GM19452 (cell line): ENCODE results near the gene TEX55.
"Not testable (repeated sequence)": the region's sequence is repeated elsewhere in the genome, so short reads cannot be mapped to it uniquely, and the experiment has no call there.

Experiments used
- ATAC-seq: cut with Tn5 transposase; IDR thresholded peaks from one replicate; pipeline ENCODE4 v1.9.1; 2021; ENCODE audit not compliant: unreplicated experiment

Gene TEX55

DNA sequence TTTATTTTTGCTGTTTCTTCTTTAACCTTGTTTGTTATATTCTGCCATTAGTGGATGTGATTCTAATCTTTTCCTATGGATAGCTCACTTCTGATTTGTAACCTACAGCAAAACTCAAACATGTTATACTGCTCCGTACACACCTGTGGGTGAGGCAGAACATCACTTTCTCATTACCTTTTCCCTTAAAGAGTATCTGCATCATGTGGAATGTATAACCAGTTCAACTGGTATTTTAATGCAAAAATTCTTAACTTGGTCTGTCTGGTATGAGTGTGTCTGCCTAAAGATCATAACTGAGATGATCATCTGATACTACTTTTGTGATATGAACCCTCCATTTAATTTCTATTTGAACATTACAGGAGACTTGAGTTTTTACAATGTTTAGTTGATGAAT is 14.4 kb downstream of the TEX55 start:
- ATAC-seq, result no peak

GRCh38 chr3:119160815-119161214 is 14.8 kb downstream of the TEX55 start:
- ATAC-seq, result no peak

DNA sequence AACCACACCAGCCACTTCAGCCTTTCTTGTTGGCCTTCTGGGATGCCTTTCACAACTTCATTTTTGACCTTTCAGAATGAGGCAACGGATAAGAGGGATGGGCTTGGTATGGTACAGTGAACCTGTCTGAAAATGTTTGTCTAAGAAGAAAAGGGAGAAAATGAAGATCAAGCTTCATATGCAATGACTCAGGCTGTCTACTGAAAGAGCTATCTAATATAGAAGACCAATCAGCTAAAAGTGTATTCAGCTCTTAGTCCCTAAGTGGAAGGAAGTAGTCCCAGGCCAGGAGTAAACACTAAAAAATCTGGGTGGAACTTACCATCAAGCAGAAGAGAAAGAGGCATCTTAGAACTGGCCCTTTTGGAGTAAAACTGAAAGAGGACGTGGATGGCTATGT is 15.3 kb downstream of the TEX55 start:
- ATAC-seq, result no peak

DNA sequence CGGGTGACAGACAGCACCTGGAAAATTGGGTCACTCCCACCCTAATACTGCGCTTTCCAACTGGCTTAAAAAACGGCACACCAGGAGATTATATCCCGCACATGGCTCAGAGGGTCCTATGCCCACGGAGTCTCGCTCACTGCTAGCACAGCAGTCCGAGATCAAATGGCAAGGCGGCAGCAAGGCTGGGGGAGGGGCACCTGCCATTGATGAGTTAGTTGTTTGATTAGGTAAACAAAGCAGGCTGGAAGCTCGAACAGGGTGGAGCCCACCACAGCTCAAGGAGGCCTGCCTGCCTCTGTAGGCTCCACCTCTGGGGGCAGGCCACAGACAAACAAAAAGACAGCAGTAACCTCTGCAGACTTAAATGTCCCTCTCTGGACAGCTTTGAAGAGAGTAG is 18.8 kb downstream of the TEX55 start:
- ATAC-seq, result not testable (repeated sequence)

DNA sequence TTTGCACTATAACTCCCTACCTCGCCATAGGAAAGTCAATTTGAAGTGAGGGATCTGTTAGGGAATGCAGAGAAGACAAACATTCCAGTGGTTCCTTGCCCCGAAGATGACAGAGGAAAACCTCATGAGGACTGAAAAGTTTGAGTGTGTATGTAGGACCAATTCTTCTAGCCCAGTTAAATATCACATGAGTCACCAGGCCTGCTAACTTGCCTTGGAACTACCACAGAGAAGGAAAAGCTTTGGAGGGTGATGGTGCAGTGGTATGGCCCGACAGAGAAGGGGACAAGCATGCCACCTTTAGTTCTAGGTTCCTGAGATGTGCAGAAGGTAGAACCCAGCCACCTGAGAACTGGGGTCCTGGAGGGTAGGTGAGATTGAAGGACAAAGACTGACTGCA is 24.9 kb downstream of the TEX55 start:
- no peak for ATAC-seq

DNA sequence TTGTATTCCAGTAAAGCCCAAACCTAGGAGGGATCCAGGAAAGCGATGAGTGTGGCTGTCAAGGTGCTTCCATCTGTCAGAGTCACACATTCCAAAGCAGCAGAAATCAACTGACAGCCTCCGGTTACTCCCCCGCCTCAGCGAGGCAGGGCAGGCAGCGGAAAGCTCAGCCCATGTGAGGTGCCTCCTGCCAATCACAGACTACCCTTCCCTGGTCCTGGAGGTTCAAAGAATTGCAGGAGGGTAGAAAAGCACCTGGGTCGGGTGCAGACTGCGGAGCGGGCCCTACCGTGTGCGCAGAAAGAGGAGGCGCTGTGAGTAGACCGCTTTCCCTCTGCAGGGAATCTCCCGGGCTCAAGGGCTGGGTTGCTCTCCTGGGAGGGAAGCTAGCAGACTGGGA is 27.4 kb downstream of the TEX55 start, which contains the start of gene UPK1B:
Gene UPK1B, plus strand, starts transcription at position 274 of the 400 bp plus-strand sequence. CDS start 13,144 bp downstream, outside the sequence.
- ATAC-seq, result no peak

GRCh38 chr3:119175872-119176756 is 30.1 kb downstream of the TEX55 start:
- ATAC-seq, result no peak

DNA sequence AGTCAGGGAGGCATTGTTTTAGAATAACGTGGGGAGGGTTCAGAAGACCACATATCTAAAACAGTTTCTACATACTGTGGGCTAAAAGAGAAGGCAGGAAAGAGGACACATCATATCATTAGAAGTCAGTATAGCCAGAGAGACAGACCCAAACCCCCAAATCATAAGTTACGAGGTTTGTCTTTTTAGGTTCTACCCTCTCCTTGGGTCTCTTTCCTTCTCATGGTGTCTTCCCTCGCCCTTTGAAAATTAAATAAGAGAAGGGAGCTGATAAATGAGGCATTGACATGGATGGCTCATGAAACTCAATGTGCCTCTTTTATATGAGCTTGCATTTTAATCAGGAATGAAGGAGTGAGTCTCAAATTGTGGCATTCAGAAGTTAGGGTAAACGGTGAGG is 30.8 kb downstream of the TEX55 start:
- ATAC-seq, result no peak

DNA sequence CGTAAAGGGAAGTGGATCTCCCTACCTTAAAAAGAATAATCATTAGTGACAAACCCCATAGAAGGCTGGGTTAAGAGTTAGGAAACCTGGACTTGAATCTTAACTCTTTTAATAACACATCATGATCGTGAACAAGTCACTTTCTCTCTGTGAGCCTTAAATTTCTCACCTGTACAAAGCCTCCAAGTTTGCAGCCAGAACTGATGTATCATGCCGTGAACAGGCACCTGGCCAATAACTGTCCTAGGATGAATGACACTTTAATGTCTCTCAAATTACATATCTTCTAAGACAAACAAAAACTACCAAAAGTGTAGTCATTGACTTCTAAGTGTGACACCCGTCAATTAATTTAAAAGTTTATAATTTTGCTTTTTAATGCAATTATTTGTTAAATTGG is 31.4 kb downstream of the TEX55 start:
- no peak for ATAC-seq

- no peak for ATAC-seq
Observed at GRCh38 chr3:119181765-119182164, 35.8 kb downstream of the TEX55 start.

DNA sequence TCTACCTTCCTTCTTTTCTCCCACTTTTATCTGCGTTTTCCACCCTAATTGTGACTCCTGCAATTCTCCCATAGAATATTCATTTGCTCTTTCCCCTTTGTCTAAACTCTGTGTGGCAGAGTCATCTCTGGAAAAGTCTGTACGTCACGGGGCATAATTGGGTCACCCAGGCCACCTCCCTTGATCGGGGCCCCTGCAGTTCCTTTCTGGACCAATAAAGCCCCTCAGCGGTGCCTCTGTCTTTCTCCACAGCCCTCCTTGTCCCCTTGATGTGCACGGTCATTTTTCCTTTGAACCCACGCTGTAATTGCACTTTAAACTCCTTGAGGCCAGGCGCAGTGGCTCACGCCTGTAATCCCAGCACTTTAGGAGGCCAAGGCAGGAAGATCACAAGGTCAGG is 38.1 kb downstream of the TEX55 start:
- ATAC-seq, result no peak

DNA sequence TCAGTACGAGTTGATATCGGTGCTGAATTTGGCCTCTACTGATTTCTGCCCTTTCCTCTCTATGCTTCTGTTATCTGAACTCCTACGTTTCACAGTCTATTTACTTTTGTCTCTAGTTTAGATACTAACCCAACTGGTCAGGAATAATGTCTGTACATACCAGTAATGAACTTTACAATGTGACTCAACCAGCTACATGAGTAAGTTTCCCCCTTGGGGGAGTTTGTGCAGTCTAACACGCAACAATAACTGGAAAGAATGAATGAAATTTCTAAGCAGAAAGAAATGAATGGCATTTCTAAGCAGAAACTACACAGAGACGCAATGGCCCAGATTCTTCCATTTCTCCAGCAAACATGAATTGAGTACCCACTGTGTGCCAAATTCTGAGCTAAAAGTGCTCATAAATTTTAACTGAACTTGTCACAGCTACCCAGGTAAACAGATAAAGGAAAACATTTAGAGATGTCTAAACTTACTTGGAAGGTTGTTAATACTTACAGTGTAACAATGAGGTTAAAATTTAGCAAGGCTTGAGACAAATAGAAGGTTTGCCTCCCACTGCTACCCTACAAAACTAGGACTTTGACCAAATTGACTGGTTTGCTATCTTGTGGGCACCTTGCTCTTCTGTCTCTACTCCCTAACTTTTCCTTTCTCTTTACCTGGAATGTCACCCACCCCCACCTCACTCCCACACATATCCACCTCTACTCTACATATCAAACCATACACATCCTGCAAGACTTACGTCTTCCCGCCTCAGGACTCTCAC is 39.0 kb downstream of the TEX55 start:
- no peak for ATAC-seq

GRCh38 chr3:119187266-119187665 is 41.3 kb downstream of the TEX55 start:
- no peak for ATAC-seq

DNA sequence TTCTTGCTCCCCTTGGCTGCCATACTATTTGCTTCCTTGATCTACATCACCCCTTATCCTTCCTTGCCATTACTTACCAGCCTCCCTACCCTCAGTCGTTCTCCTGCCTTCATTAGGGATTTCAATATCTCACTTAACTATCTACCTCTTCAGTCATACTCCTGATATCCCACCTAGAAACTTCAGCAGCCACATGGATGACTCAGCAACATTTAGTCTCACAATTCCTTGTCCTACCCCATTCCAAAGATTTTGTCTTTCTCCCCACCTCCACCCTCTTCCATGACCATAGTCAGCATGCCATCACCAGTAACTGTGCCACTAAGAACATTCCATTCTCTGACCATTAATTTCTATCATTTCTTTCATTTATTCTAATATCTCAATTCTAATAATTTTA is 45.8 kb downstream of the TEX55 start:
- ATAC-seq, result no peak

DNA sequence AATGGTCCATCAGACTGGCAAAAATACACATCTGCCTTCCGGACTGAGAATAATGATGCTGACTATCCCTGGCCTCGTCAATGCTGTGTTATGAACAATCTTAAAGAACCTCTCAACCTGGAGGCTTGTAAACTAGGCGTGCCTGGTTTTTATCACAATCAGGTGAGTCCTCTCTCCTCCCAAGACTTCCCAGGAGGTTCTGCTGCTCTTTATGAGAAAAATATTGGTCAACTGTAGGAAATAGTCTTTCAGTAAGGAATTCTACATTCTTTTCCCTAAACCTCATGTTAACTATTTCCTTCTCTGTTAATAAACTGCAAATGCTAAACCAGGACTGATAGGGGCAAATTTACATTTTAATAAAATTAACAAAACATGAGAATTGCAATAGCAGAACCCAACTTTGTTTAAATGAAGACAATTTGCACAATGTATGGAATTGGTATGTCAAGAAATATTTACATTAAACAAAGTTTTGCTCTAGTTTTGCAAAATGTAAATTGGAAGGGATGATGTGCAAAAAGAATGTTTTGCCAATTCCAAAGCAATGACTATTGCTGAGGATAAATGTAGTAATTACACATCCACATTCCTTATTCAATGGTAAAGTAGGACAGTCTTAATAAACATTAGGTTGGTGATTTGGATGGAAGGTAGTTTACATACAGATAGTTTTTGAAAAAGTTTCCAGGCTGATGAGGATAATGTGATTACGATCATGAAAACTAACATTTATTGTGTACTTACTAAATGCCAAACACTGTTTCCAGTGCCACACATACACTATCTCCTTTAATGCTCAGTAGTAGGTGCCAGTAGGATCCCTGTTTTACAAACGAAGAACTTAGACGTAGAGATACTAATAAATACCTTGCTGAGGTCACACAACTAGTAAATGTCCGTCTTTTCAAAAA is 48.5 kb downstream of the TEX55 start:
- ATAC-seq, result no peak

- ATAC-seq, result no peak
Observed at GRCh38 chr3:119195151-119195476, 49.1 kb downstream of the TEX55 start.

GRCh38 chr3:119195911-119196310 is 49.9 kb downstream of the TEX55 start:
- no peak for ATAC-seq
